ENCODE data around the gene MCTS1.
A peak's percentile ranks its signal among the peaks of the same experiment; 100 is the strongest.

The MCTS1 gene

GRCh38 chrX:120603707-120604360 is at the start of gene MCTS1:
Gene MCTS1 (plus strand): TSS chrX:120604101. CDS start chrX:120604237, 136 bp downstream.
- peak within 1 kb of the TSS; percentile 75 for H3K27ac ChIP-seq

GRCh38 chrX:120556251-120556650 is 47.6 kb upstream of the MCTS1 start:
- TF ChIP-seq CTCF (conservative IDR thresholded peaks at IDR 0.05) = no peak
- peak overlapping the region; percentile 45 for H3K27ac ChIP-seq

More at GRCh38 chrX:120603707-120604360, at the start of gene MCTS1:
- no peak for TF ChIP-seq CTCF (conservative IDR thresholded peaks at IDR 0.05)

- no peak for TF ChIP-seq CTCF (conservative IDR thresholded peaks at IDR 0.05)
- peak overlapping the region; percentile 80 for H3K27ac ChIP-seq
These were observed 44.1 kb upstream of the MCTS1 start for GRCh38 chrX:120559804-120560203.

GRCh38 chrX:120560405-120560841 is 43.5 kb upstream of the MCTS1 start:
- peak overlapping the region; percentile 80 for H3K27ac ChIP-seq
- no peak for TF ChIP-seq CTCF (conservative IDR thresholded peaks at IDR 0.05)

GRCh38 chrX:120560842-120561633 is 42.9 kb upstream of the MCTS1 start, which contains the start of gene CUL4B:
Gene CUL4B (minus strand): TSS chrX:120560962. CDS start chrX:120560638, 324 bp downstream.
- TF ChIP-seq CTCF (conservative IDR thresholded peaks at IDR 0.05) = no peak
- H3K27ac ChIP-seq = peak within 1 kb of the TSS; percentile 80

- TF ChIP-seq CTCF (conservative IDR thresholded peaks at IDR 0.05) = no peak
- H3K27ac ChIP-seq = peak overlapping the region; percentile 80
These were observed 42.0 kb upstream of the MCTS1 start for GRCh38 chrX:120561634-120562568.

Data from VCaP (cell line).